Activated naive CD8-positive, alpha-beta T cell (primary cell): ENCODE measurements around the gene TMC8.

Experiments
- H3K27ac Mint-ChIP-seq: one replicate; pipeline ENCODE4 v1.8.0; 2021; ENCODE audit warnings: mixed read lengths
- H3K27me3 Mint-ChIP-seq: one replicate; pipeline ENCODE4 v1.8.0; 2021; ENCODE audit warnings: mixed read lengths
- H3K36me3 Mint-ChIP-seq: one replicate; pipeline ENCODE4 v1.8.0; 2021; ENCODE audit warnings: mixed read lengths
- H3K4me1 Mint-ChIP-seq: one replicate; pipeline ENCODE4 v1.8.0; 2021; ENCODE audit warnings: low read depth, mixed read lengths
- H3K4me3 Mint-ChIP-seq: one replicate; pipeline ENCODE4 v1.8.0; 2021; ENCODE audit warnings: mild to moderate bottlenecking, mixed read lengths
- H3K9me3 Mint-ChIP-seq: one replicate; pipeline ENCODE4 v1.8.0; 2021; ENCODE audit warnings: low read depth, mixed read lengths

TMC8 gene

DNA sequence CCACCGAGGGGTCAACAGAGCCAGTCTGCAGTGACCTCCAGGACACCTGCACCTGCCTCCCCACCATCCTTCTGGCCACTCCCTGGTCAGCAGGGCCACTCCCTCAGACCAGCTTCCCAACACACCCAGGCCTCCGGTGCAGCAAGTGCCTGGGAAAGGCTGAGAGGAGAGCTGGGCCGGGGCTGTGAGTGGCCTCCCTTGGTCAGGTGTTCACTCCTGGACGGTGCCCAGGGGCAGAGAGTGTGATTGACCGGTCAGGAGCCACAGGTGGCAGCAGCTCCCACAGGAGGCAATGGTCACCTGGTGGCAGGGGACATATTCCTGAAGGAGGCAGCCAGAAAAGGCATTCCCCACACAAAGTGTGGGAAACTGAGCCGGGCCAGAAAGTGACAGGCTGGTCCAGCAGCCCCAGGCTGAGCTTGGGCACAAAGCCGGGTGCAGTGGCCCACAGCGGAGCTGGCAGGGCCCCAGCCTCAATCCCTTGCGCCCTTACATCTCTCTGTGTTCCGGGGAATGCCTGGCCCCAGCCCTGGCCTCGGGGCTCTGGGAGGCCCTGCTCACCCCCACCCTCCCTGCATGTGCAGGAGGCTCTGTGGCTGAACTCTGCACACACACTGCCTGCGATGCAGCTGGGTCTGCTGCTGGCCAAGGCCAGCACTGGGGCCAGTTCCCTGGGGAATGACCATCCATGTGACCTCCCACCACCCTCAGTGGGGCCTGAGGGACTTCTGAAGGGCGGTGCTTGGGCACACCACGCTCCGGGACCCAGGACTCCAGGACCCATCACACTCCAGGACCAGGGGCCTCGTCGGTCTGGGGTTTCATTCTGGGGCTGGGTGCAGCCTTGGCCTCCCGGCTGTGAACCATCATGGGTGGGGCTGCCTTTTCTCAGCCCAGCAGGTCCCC is 14.4 kb downstream of the TMC8 start:
- H3K9me3 Mint-ChIP-seq = no peaks in the 10 kb centered on the region
- peaks cover 41% of the 10 kb centered on the region for H3K4me1 Mint-ChIP-seq
- no peaks in the 10 kb centered on the region for H3K27me3 Mint-ChIP-seq
- H3K27ac Mint-ChIP-seq = no peak overlapping the region
- no peaks in the 10 kb centered on the region for H3K36me3 Mint-ChIP-seq
- H3K4me3 Mint-ChIP-seq = no peak overlapping the region

DNA sequence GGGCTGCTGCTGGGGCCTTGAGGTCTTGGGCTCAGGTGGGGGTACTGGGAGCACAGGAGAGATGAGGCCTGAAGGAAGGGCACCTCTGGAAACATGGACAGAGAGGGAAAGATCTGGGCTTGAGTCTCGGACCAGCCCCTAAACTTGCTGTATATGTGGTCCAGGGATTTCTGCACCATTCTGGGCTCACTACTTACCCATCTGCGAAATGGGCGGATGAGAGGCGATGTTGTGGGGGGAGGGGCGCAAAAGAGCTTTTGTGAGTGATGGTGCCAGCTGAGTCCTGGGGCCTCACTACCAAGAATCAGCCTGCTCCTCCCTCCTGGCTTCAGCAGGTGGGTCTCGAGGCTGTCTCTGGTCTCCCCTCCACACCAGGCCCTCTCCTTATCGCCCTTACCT is 15.9 kb downstream of the TMC8 start:
- Mint-ChIP-seq H3K4me3 (no peak overlapping the region), H3K27ac (no peak overlapping the region), H3K4me1 (peaks cover 34% of the 10 kb centered on the region), H3K9me3 (no peaks in the 10 kb centered on the region), H3K36me3 (no peaks in the 10 kb centered on the region), H3K27me3 (no peaks in the 10 kb centered on the region)

DNA sequence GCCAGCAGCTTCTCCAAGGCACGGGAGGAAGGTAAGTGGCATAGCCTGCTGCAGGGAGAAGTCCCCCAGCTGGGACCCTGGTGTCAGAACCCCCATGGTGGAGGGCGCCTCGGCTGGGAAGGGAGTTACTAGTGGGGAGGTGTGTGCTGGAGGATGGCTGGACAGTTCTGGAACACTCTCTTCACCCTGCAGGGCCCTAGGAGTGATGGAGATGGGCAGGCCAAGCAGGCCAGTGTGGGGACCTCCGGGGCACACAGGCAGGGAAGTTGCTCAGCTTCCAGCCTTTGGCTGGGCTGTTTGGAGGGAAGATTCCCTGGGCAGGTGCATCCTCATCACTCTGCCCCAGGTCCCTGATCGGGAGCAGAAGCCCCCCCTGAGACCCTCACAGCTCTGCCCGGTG is 16.3 kb downstream of the TMC8 start:
- no peaks in the 10 kb centered on the region for H3K36me3 Mint-ChIP-seq
- no peaks in the 10 kb centered on the region for H3K9me3 Mint-ChIP-seq
- H3K27ac Mint-ChIP-seq = no peak overlapping the region
- peaks cover 32% of the 10 kb centered on the region for H3K4me1 Mint-ChIP-seq
- no peak overlapping the region for H3K4me3 Mint-ChIP-seq
- H3K27me3 Mint-ChIP-seq = no peaks in the 10 kb centered on the region

DNA sequence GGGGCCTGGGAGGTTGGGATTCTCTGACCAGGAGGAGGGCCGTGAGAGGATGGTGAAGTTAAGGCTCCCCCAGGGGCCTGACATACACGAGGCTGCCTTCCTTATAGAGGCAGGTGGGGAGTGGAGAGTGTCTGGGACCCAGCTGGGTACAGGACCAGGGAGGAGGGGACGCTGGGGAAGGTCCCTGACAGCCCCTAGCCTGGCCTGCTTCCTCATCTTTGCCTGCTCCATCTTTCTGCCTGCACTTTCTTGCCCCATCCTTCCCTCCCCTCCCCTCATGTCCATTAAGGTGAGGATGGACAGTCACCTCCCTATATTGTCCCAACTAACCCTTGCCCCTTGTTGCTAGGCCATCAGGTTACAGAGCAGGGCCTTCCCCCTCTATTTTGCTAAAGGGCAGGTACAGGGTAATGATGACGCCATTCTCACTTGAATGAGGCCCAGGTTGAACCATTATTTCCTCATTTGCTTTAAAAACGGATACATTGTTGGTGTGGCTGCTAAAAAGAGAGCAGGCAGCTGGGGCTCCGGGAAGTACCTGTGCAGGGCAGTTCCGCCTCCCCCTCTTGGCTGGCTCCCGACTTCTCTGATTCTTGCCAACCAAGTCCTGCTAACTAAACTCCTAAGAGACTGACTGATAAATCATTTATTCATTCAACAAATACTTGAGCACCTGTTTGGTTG is 16.9 kb downstream of the TMC8 start:
- Mint-ChIP-seq H3K27ac (no peak overlapping the region), H3K4me1 (peaks cover 26% of the 10 kb centered on the region), H3K4me3 (no peak overlapping the region), H3K9me3 (no peaks in the 10 kb centered on the region), H3K36me3 (no peaks in the 10 kb centered on the region), H3K27me3 (no peaks in the 10 kb centered on the region)

DNA sequence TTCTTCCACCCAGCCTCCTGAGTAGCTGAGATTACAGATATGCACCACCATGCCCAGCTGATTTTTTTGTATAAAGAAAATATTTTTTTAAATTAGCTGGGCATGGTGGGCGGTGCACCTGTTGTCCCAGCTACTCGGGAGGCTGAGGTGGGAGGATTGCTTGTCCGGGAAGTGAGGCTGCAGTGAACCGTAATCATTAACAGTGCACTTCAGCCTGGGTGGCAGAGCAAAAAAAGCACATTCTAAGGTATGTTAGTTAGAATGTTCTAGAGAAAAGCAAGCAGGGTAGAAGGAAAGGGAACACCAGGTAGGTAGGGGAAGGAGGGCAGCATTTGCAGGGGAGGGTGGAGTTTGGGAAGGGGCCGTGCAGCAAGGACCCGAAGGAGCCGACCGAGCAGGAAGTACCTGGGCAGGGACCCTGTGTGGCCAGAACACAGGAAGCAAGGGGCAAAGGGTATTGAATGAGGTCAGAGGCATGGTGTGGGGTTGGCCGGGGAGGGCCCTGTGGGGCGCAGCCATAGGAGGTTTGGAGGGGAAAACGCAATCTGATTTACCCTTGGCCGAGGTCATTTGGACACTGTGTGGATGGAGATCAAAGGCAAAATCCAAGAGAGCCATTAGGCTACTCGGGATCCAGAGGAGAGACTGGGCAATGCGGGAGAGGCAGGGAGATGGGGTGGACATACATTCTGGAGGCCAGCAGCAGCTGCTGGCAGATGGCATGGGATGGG is 17.9 kb downstream of the TMC8 start:
- Mint-ChIP-seq H3K4me3 (no peak overlapping the region), H3K27me3 (no peaks in the 10 kb centered on the region), H3K36me3 (no peaks in the 10 kb centered on the region), H3K4me1 (peaks cover 20% of the 10 kb centered on the region), H3K9me3 (no peaks in the 10 kb centered on the region), H3K27ac (peak overlapping the region; percentile 6)

DNA sequence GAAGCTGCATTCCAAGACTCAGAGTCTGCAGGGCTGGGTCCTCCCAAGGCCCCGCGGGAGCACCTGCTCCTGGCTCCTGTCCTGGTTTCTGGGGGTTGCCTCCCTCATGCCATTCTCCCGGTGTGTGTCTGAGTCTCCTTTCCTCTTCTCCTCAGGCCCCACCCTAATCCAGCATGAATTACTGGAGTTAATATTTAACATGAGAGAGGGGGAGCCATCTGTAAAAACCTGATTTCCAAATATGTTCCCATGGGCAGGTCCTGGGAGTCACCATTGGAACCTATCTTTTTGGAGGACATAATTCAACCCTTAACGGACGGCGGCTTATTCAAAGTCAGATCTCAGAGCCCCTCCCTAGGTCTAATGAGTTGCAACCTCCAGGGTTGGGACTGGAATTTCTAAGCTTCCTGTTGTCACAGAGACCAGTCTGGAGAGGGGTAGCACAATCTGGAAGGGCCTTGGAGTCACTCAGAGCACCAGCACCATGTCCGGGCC is 21.0 kb downstream of the TMC8 start:
- Mint-ChIP-seq H3K27me3 (no peaks in the 10 kb centered on the region), H3K36me3 (no peaks in the 10 kb centered on the region)

DNA sequence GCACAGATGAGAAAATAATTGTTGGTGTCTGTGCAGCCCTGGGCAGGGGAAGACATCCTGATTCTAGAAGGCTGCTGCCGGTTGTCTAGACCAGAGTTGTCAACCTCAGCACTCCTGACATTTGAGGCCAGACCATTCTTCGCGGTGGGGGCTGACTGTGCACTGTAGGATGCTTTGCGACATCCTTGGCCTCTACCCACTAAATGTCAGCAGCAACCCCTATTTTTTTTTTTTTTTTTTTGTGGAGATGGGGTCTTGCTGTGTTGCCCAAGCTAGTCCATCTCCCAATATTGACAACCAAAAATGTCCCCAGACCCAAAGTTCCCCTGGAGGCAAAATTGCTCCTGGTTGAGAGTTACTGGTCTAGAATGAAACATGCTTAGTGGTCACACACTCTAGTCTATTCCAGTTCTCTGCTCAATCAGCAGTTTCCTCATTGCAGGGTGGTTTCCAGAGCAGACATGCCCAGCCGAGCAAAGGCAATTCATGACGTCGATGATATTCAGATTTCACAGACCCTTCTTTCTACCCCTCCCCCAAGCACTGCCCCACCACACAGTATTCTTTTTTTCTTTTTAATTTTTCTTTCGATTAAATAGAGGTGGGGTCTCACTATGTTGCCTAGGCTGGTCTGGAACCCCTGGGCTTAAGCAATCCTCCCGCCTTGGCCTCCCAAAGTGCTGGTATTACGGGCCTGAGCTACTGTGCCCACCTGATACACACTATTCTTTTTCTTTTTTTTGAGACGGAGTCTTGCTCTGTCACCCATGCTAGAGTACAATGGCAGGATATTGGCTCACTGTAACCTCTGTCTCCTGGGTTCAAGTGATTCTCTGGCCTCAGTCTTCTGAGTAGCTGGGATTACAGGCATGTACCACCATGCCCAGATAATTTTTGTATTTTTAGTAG is 24.6 kb downstream of the TMC8 start:
- Mint-ChIP-seq H3K4me3 (no peak overlapping the region), H3K36me3 (no peaks in the 10 kb centered on the region), H3K27ac (peak overlapping the region; percentile 16), H3K27me3 (no peaks in the 10 kb centered on the region), H3K9me3 (no peaks in the 10 kb centered on the region), H3K4me1 (no peaks in the 10 kb centered on the region)

More for the DNA sequence above, 21.0 kb downstream of the TMC8 start:
- Mint-ChIP-seq H3K4me3 (no peak overlapping the region), H3K9me3 (no peaks in the 10 kb centered on the region), H3K27ac (no peak overlapping the region), H3K4me1 (peaks cover 11% of the 10 kb centered on the region)

DNA sequence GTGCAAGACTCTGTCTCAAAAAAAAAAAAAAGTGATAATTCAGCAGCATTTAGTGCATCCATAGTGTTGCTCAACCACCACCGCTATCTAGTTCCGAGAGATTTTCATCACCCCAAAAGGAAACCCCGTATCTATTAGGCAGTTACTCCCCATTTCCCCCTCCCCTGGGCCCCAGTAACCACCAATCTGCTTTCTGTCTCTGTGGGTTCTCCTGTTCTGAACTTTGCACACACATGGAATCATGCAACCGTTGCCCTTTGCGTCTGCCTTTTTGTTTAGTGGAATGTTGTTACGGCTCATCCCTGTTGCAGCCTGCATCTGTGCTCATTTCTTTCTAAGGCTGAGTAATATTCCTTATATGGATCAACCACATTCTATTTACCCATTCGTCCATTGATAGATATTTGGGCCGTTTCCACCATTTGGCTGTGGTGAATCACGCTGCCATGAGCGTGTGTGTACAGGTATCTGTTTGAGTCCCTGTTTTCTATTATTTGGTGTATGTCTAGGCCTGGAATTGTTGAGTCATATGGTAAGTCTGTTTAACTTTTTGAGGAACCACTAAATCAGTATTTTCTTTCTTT is 29.1 kb downstream of the TMC8 start:
- no peaks in the 10 kb centered on the region for H3K4me1 Mint-ChIP-seq
- H3K9me3 Mint-ChIP-seq = no peaks in the 10 kb centered on the region
- no peaks in the 10 kb centered on the region for H3K27me3 Mint-ChIP-seq
- H3K27ac Mint-ChIP-seq = peak overlapping the region; percentile 31
- no peaks in the 10 kb centered on the region for H3K36me3 Mint-ChIP-seq
- H3K4me3 Mint-ChIP-seq = no peak overlapping the region

DNA sequence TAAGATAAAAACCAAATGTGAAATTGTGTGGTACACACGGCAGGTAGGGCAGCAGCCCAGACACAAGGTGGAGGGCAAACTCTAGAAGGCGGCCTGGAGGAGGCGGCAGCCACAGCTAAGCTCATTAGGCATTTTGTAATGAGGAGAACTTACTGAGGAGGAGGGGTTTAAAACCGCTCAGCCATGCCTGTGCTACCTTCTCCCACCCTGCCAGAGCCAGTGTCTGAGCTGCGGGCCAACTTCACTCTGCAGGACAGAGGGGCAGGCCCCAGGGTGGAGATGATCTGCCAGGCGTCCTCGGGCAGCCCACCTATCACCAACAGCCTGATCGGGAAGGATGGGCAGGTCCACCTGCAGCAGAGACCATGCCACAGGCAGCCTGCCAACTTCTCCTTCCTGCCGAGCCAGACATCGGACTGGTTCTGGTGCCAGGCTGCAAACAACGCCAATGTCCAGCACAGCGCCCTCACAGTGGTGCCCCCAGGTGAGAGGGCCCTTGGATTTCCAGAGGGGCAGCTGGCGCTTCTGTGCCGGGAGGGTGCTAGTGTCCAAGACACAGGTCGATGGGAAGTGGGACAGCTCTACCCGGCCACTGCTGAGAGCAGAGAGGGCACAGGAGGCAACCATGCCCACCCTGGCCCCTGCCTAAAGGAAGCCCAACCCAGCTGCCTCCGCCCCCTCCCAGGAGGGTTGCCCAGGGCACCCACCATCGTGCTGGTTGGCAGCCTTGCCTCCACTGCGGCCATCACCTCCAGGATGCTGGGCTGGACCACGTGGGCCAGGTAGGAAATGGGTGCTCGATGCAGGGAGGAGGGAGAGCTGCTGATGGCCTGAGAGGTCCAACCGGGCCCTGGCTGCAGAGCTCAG is 33.5 kb downstream of the TMC8 start:
- Mint-ChIP-seq H3K9me3 (no peaks in the 10 kb centered on the region), H3K36me3 (no peaks in the 10 kb centered on the region), H3K4me3 (no peak overlapping the region), H3K27ac (no peak overlapping the region), H3K27me3 (no peaks in the 10 kb centered on the region), H3K4me1 (peaks cover 2% of the 10 kb centered on the region)

DNA sequence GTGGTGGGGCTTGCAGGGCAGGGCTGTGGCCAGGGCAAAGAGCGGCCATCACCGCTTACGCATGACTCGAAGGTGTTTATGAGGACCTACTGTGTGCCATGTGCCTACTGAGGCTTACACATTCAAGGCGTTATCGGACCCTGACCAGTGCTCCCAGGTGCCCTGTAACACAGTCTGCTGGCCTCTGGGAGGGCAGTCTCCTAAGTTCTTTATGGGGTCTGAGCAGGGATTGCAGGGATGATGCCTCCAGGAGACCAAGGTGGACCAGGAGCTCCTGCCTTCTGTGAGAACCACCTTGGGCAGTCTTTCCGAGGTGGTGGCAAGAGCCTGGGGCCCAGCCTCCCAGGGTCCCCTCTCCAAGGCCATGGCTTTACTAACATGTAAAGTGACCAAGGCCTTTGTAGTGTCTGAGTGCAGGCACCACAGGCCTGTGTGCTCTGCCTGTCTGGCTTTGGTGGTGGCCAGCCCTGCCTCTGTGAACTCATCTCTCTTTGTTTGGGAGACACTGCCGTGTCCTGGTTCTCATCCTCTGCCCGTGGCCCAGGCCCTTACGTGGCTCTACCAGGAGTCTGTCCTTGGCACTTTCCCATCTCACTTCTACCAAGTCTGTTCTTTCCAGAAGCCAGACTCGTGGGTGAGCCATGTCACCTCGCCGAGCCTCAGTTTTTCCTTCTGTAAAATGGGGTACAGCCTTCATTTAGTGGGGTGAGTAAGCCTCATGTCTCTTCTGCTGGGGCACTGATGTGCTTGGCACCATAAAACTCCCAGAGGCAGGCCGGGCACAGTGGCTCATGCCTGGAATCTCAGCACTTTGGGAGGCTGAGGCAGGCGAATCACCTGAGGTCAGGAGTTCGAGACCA is 34.4 kb downstream of the TMC8 start:
- no peak overlapping the region for H3K4me3 Mint-ChIP-seq
- no peaks in the 10 kb centered on the region for H3K36me3 Mint-ChIP-seq
- peaks cover 2% of the 10 kb centered on the region for H3K4me1 Mint-ChIP-seq
- no peak overlapping the region for H3K27ac Mint-ChIP-seq
- H3K9me3 Mint-ChIP-seq = no peaks in the 10 kb centered on the region
- no peaks in the 10 kb centered on the region for H3K27me3 Mint-ChIP-seq

DNA sequence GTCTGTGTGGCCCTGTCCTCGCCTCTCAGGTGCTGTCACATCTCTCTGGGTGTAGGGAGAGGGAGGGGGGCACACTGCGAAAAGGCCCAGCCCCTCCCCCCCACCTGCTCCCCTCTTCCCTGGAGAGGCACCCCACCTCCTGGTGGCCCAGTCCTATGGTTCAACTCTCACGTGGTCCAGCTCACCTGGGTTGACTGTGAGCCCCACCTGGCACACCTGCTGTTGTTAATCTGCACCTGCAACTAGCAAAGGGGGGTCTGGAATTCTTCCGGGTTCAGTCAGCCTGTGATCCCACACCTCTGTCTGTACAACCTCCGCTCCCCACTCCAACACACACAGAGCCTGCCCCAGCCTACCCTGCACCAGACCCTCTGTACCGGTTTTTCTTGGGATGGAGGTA is 35.8 kb downstream of the TMC8 start:
- Mint-ChIP-seq H3K27ac (no peak overlapping the region), H3K4me3 (no peak overlapping the region), H3K9me3 (no peaks in the 10 kb centered on the region), H3K4me1 (peaks cover 9% of the 10 kb centered on the region), H3K27me3 (no peaks in the 10 kb centered on the region), H3K36me3 (no peaks in the 10 kb centered on the region)

DNA sequence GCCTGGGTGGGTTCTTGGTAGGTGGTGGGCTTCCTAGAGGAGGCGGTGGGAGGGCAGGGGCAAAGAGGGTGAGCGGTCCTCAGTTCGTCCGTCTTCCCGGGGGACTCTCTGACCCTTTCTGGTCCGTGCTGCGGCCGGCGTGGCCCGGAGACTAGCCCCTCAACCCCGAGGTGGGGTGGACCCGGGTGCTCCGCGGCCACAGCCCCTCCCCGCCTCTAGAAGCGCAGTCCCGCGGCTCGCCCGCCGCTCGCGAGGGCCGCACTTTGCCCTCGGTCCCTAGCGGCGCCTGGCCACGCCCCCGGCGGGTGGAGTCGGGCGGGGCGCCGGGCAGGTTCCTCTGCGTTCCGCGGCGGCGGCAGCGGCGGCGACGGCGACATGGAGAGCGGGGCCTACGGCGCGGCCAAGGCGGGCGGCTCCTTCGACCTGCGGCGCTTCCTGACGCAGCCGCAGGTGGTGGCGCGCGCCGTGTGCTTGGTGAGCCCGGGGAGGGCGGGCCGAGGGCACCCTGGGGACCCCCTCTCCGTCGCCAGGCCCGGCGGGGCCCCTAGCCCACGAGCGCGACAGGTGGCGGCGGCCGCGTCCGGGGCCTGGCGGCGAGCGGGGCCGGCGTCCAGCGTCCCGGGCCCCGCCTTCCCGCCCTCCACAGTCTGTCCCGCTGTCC is 37.8 kb downstream of the TMC8 start, which contains the start of gene SYNGR2:
SYNGR2 (plus strand) TSS at position 340 of the 661 bp plus-strand sequence; CDS start at position 376, 36 bp downstream.
- peak within 1 kb of the TSS; percentile 73 for H3K4me3 Mint-ChIP-seq
- H3K9me3 Mint-ChIP-seq = no peaks in the 10 kb centered on the region
- peak within 1 kb of the TSS; percentile 58 for H3K27ac Mint-ChIP-seq
- no peaks in the 10 kb centered on the region for H3K27me3 Mint-ChIP-seq
- peaks cover 28% of the 10 kb centered on the region for H3K4me1 Mint-ChIP-seq
- no peaks in the 10 kb centered on the region for H3K36me3 Mint-ChIP-seq
